HG02678 (cell line): ENCODE data around the gene ACTL6A.
"Not testable (repeated sequence)": the region's sequence is repeated elsewhere in the genome, so short reads cannot be mapped to it uniquely, and the experiment has no call there.

ENCODE experiments used
- ATAC-seq: cut with Tn5 transposase; IDR thresholded peaks from one replicate; pipeline ENCODE4 v1.9.1; 2021; ENCODE audit warnings: mild to moderate bottlenecking, moderate library complexity; ENCODE audit not compliant: unreplicated experiment

Gene ACTL6A

GRCh38 chr3:179562591-179563270 is at the start of gene ACTL6A:
Gene ACTL6A (plus strand): TSS chr3:179562926. CDS start chr3:179563093, 167 bp downstream.
- peak; percentile 94 for ATAC-seq

GRCh38 chr3:179513862-179514261 is 48.9 kb upstream of the ACTL6A start:
- no peak for ATAC-seq

- ATAC-seq: not testable (repeated sequence)
Measured at GRCh38 chr3:179516461-179517251, 46.1 kb upstream of the ACTL6A start.

- ATAC-seq: no peak
Measured at GRCh38 chr3:179526482-179526881, 36.2 kb upstream of the ACTL6A start.

- ATAC-seq: no peak
Measured at GRCh38 chr3:179526989-179527391, 35.7 kb upstream of the ACTL6A start.

- no peak for ATAC-seq
Measured at GRCh38 chr3:179528772-179529171, 34.0 kb upstream of the ACTL6A start.

GRCh38 chr3:179531576-179531975 is 31.1 kb upstream of the ACTL6A start:
- ATAC-seq: no peak

GRCh38 chr3:179533274-179533673 is 29.5 kb upstream of the ACTL6A start:
- no peak for ATAC-seq

GRCh38 chr3:179536256-179536655 is 26.5 kb upstream of the ACTL6A start:
- ATAC-seq: no peak

- no peak for ATAC-seq
Measured at GRCh38 chr3:179541094-179541493, 21.6 kb upstream of the ACTL6A start.

GRCh38 chr3:179541596-179541995 is 21.1 kb upstream of the ACTL6A start:
- no peak for ATAC-seq

GRCh38 chr3:179542375-179542774 is 20.4 kb upstream of the ACTL6A start:
- no peak for ATAC-seq

GRCh38 chr3:179544981-179545645 is 17.6 kb upstream of the ACTL6A start:
- no peak for ATAC-seq

- ATAC-seq: no peak
Measured at GRCh38 chr3:179546814-179547241, 15.9 kb upstream of the ACTL6A start.

- ATAC-seq: no peak
Measured at GRCh38 chr3:179551349-179552105, 11.2 kb upstream of the ACTL6A start.

- ATAC-seq: no peak
Measured at GRCh38 chr3:179558742-179559364, 3.9 kb upstream of the ACTL6A start.

- ATAC-seq: no peak
Measured at GRCh38 chr3:179560791-179561190, 1.9 kb upstream of the ACTL6A start.

GRCh38 chr3:179563271-179563783 is 601 bp downstream of the ACTL6A start:
- ATAC-seq: peak; percentile 46

GRCh38 chr3:179565496-179565895 is 2.8 kb downstream of the ACTL6A start:
- no peak for ATAC-seq

- ATAC-seq: no peak
Measured at GRCh38 chr3:179580992-179581391, 18.3 kb downstream of the ACTL6A start.
